Thyroid gland (tissue), 4 donors: ENCODE results near the gene CYFIP2.

Experiments
- POLR2A ChIP-seq, 2 donors: fragments of 450-650 bp; IDR thresholded peaks; one replicate each; pipeline ENCODE4 v1.6.1; 2017; ENCODE audit warnings: antibody characterized with exemption in 2 of 2, mild to moderate bottlenecking in 2 of 2, moderate library complexity in 1 of 2
- TF ChIP-seq, protein P1 (sequence below), 6 experiments: fragments of 200-600 bp in 3 of 6; fragments of 450-650 bp in 3 of 6; sonication (generic) in 3 of 6; IDR thresholded peaks; one replicate each; pipeline ENCODE4 v1.5.1; 2016 to 2019; ENCODE audit warnings: antibody characterized with exemption in 6 of 6, mild to moderate bottlenecking in 2 of 6, inconsistent platforms in 1 of 6, moderate library complexity in 1 of 6

DNA sequence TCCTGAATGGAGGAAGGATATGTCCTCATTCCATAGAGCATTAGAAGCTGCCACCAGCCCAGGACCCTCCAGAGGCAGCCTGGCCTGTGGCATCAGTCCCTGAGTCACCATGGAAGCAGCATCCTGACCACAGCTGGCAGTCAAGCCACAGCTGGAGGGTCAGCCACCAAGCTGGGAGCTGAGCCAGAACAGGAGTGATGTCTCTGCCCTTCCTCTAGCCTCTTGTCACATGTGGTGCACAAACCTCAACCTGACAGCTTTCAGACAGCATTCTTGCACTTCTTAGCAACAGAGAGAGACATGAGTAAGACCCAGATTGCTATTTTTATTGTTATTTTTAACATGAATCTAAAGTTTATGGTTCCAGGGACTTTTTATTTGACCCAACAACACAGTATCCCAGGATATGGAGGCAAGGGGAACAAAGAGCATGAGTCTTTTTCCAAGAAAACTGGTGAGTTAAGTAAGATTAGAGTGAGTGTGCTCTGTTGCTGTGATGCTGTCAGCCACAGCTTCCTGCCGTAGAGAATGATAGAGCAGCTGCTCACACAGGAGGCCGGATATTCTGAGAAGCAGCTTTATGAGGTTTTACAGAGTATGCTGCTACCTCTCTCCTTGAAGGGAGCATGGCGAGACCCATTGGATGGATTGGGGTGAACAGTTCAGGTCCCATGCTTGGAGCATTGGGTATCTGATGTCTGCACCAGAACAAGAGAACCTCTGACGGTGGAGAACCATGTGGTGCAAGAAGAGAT is 13.0 kb upstream of the CYFIP2 start:
- TF ChIP-seq, protein P1, sequence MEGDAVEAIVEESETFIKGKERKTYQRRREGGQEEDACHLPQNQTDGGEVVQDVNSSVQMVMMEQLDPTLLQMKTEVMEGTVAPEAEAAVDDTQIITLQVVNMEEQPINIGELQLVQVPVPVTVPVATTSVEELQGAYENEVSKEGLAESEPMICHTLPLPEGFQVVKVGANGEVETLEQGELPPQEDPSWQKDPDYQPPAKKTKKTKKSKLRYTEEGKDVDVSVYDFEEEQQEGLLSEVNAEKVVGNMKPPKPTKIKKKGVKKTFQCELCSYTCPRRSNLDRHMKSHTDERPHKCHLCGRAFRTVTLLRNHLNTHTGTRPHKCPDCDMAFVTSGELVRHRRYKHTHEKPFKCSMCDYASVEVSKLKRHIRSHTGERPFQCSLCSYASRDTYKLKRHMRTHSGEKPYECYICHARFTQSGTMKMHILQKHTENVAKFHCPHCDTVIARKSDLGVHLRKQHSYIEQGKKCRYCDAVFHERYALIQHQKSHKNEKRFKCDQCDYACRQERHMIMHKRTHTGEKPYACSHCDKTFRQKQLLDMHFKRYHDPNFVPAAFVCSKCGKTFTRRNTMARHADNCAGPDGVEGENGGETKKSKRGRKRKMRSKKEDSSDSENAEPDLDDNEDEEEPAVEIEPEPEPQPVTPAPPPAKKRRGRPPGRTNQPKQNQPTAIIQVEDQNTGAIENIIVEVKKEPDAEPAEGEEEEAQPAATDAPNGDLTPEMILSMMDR (IDR thresholded peaks at IDR 0.05), result no peak
- TF ChIP-seq POLR2A (IDR thresholded peaks at IDR 0.05), result no peak
